GM12878 (cell line): ENCODE data around the gene DDX10. TPM values are rescaled to one million over a fixed set of nuclear protein-coding genes. Genes with fewer than 3 reads are reported as not detected.

Experiments used
- ATAC-seq: fragments of 200-7000 bp; cut with Tn5 transposase; 3 replicates; pipeline ENCODE4 v1.9.1; 2020; ENCODE audit warnings: mild to moderate bottlenecking, moderate library complexity
- BruUV-seq: library from RNA; stranded (reverse); fragments of 400-500 nt; replicated peaks from 2 replicates; lab custom pipeline; 2021; lab: Mats Ljungman, UMichigan
- CTCF ChIA-PET: fragments of 300-600 bp; sonication (Branson Sonifier 250); formaldehyde crosslinking; extraction: SDS; loops from one replicate; lab custom pipeline; 2021; ENCODE audit warnings: inconsistent platforms; lab: Yijun Ruan, JAX
- POLR2A ChIA-PET: fragments of 350-600 bp; formaldehyde crosslinking; extraction: SDS; loops from one replicate; lab custom pipeline; 2021; ENCODE audit warnings: inconsistent platforms; lab: Charles Lee
- RAD21 ChIA-PET: fragments of 300-600 bp; sonication (Branson Sonifier 250); formaldehyde crosslinking; loops from one replicate; lab custom pipeline; 2023; ENCODE audit warnings: antibody characterized with exemption; ENCODE audit not compliant: unreplicated experiment; lab: Charles Lee
- SMC1A ChIA-PET: fragments of 300-600 bp; sonication (Branson Sonifier 250); formaldehyde crosslinking; loops from one replicate; lab custom pipeline; 2023; ENCODE audit not compliant: unreplicated experiment, uncharacterized antibody; lab: Charles Lee
- DNase-seq: peaks from one replicate; pipeline ENCODE4 v3.0.0-alpha.2; 2011; ENCODE audit warnings: low read depth, low spot score
- FAIRE-seq: peaks from 3 replicates; lab custom pipeline; 2011; peaks lifted over from hg19 to GRCh38; lab: Jason Lieb, UNC
- H2AFZ ChIP-seq: 2 replicates; pipeline ENCODE4 v1.6.0; 2011; ENCODE audit warnings: low read depth, low read length, control low read depth; ENCODE audit not compliant: control insufficient read depth
- H3K27ac ChIP-seq: 2 replicates; pipeline ENCODE4 v1.5.1; 2011; ENCODE audit warnings: control low read depth; ENCODE audit not compliant: control insufficient read depth, insufficient read depth
- H3K27me3 ChIP-seq, 2 experiments: replicated peaks in 1 of 2; 2 replicates each; pipeline versions ENCODE4 v1.6.0 to v1.6.1; 2011; ENCODE audit warnings: low read length in 1 of 2; ENCODE audit not compliant: control insufficient read depth in 2 of 2, insufficient read depth in 2 of 2
- H3K36me3 ChIP-seq, 2 experiments: 2 replicates each; pipeline ENCODE4 v1.5.1; 2011; ENCODE audit warnings: low read length in 1 of 2; ENCODE audit not compliant: control insufficient read depth in 2 of 2, insufficient read depth in 2 of 2
- H3K4me1 ChIP-seq: 2 replicates; pipeline ENCODE4 v1.6.1; 2011; ENCODE audit warnings: mild to moderate bottlenecking, low read length, moderate library complexity, mixed read lengths; ENCODE audit not compliant: control insufficient read depth, insufficient read depth
- H3K4me2 ChIP-seq: 2 replicates; pipeline ENCODE4 v1.6.0; 2011; ENCODE audit warnings: control low read depth; ENCODE audit not compliant: control insufficient read depth, insufficient read depth
- H3K4me3 ChIP-seq: fragments of 200-600 bp; sonication (generic); 2 replicates; pipeline ENCODE4 v1.5.1; 2016
- H3K79me2 ChIP-seq: 2 replicates; pipeline ENCODE4 v1.6.0; 2011; ENCODE audit warnings: low read length; ENCODE audit not compliant: control insufficient read depth, insufficient read depth
- H3K9ac ChIP-seq: 2 replicates; pipeline ENCODE4 v1.8.0; 2011; ENCODE audit warnings: low read length, control low read depth, mixed read lengths; ENCODE audit not compliant: control insufficient read depth, insufficient read depth
- H3K9me3 ChIP-seq: replicated peaks from 3 replicates; pipeline ENCODE4 v1.5.1; 2011; ENCODE audit warnings: mild to moderate bottlenecking, low read length; ENCODE audit not compliant: control insufficient read depth, insufficient read depth
- H4K20me1 ChIP-seq: 2 replicates; pipeline ENCODE4 v1.6.0; 2011; ENCODE audit not compliant: control insufficient read depth, insufficient read depth
- CREB1 ChIP-seq: IDR thresholded peaks from 2 replicates; pipeline ENCODE4 v1.6.1; 2012; ENCODE audit warnings: low read depth, mild to moderate bottlenecking, inconsistent platforms
- DPF2 ChIP-seq: fragments of 450-650 bp; IDR thresholded peaks from 2 replicates; pipeline ENCODE4 v1.6.1; 2017; ENCODE audit warnings: mild to moderate bottlenecking
- ETV6 ChIP-seq, 2 experiments: fragments of 450-650 bp in 1 of 2; IDR thresholded peaks in 1 of 2; conservative IDR thresholded peaks in 1 of 2; 2 replicates each; pipeline ENCODE4 v1.6.1; 2014; ENCODE audit warnings: antibody characterized with exemption in 1 of 2, borderline replicate concordance in 1 of 2, low read depth in 1 of 2, mild to moderate bottlenecking in 1 of 2, moderate library complexity in 1 of 2
- GABPA ChIP-seq: IDR thresholded peaks from 2 replicates; pipeline ENCODE4 v1.6.1; 2014; ENCODE audit warnings: antibody characterized with exemption, low read depth, mild to moderate bottlenecking, inconsistent platforms
- HDAC2 ChIP-seq: fragments of 200-600 bp; sonication (generic); IDR thresholded peaks from 2 replicates; pipeline ENCODE4 v1.6.1; 2017
- HDGF ChIP-seq: fragments of 450-650 bp; IDR thresholded peaks from 2 replicates; pipeline ENCODE4 v1.6.1; 2016; ENCODE audit warnings: antibody characterized with exemption
- NBN ChIP-seq: fragments of 450-650 bp; IDR thresholded peaks from 2 replicates; pipeline ENCODE4 v1.6.1; 2016
- NFYB ChIP-seq: IDR thresholded peaks from 2 replicates; pipeline ENCODE4 v1.6.1; 2011; ENCODE audit warnings: low read depth, mild to moderate bottlenecking, low read length, improper control_type of control experiment, moderate library complexity; ENCODE audit not compliant: insufficient read depth
- PAX8 ChIP-seq: fragments of 450-650 bp; IDR thresholded peaks from 2 replicates; pipeline ENCODE4 v1.6.1; 2017; ENCODE audit warnings: mild to moderate bottlenecking, moderate library complexity
- RBBP5 ChIP-seq: fragments of 200-600 bp; sonication (generic); conservative IDR thresholded peaks from 2 replicates; pipeline ENCODE4 v1.6.1; 2016
- SMC3 ChIP-seq: IDR thresholded peaks from 2 replicates; pipeline ENCODE4 v1.6.1; 2011; ENCODE audit warnings: low read length, improper control_type of control experiment, borderline replicate concordance
- SP1 ChIP-seq: IDR thresholded peaks from one replicate; pipeline ENCODE4 v1.6.1; 2011; ENCODE audit warnings: low read depth, low read length
- SPI1 ChIP-seq: IDR thresholded peaks from 2 replicates; pipeline ENCODE4 v1.6.1; 2011; ENCODE audit warnings: low read depth, mild to moderate bottlenecking, low read length, moderate library complexity, borderline replicate concordance; ENCODE audit not compliant: insufficient read depth
- TAF1 ChIP-seq: IDR thresholded peaks from 2 replicates; pipeline ENCODE4 v1.6.1; 2011; ENCODE audit warnings: mild to moderate bottlenecking, low read depth, low read length, borderline replicate concordance
- TBL1XR1 ChIP-seq: IDR thresholded peaks from 2 replicates; pipeline ENCODE4 v1.6.1; 2012; ENCODE audit warnings: low read depth, low read length, improper control_type of control experiment
- ZBED1 ChIP-seq: IDR thresholded peaks from 2 replicates; pipeline ENCODE4 v1.6.1; 2016; ENCODE audit warnings: borderline replicate concordance
- ZBTB11 ChIP-seq: fragments of 450-650 bp; formaldehyde crosslinking; IDR thresholded peaks from 2 replicates; pipeline ENCODE4 v1.5.0; 2022; ENCODE audit warnings: mild to moderate bottlenecking, missing genetic modification characterization
- ZNF217 ChIP-seq: fragments of 450-650 bp; IDR thresholded peaks from 2 replicates; pipeline ENCODE4 v1.6.1; 2017; ENCODE audit warnings: antibody characterized with exemption, mild to moderate bottlenecking
- ZSCAN29 ChIP-seq: fragments of 450-650 bp; IDR thresholded peaks from 2 replicates; pipeline ENCODE4 v1.6.1; 2017; ENCODE audit warnings: mild to moderate bottlenecking, moderate library complexity
- WGBS: methylation state at CpG from one replicate; pipeline ENCODE4 v1.1.6; 2016; ENCODE audit warnings: low lambda C conversion rate; ENCODE audit not compliant: insufficient replicate concordance, insufficient coverage; ENCODE audit errors: missing lambda C conversion rate; 5-methylcytosine and 5-hydroxymethylcytosine counted together
- in situ Hi-C: fragments of 300-500 bp; cut with MboI; formaldehyde crosslinking; loops from 9 replicates; pipeline ENCODE4 v1.14.3; 2018; ENCODE audit warnings: mixed read lengths
- intact Hi-C: fragments of 100-400 bp; cut with micrococcal nuclease; formaldehyde crosslinking; loops from one replicate; pipeline ENCODE4 v1.14.2; 2022; ENCODE audit not compliant: unreplicated experiment
- polyA plus RNA-seq, 11 experiments: library from polyadenylated mRNA; depleted of rRNA in 4 of 11; unstranded in 6 of 11; stranded (reverse) in 5 of 11; fragments of >200 nt; fragmentation: Nextera tagmentation in 4 of 11; fragmentation: Illumina TruSeq in 1 of 11; extraction: Ambion mirVana in 4 of 11; extraction: Trizol in 1 of 11; gene quantifications; 1 replicate in 1 of 11; 2 replicates in 10 of 11; pipeline versions ENCODE4 v1.2.1 to v1.2.3, GENCODE V29; 2011 to 2016; ENCODE audit warnings: inconsistent platforms in 2 of 11, missing spikeins in 2 of 11, low read depth in 1 of 11
- total RNA-seq, 4 experiments: library from RNA; depleted of rRNA in 3 of 4; stranded (reverse); fragments of >200 nt in 3 of 4; fragmentation: Illumina TruSeq in 1 of 4; extraction: Trizol in 1 of 4; gene quantifications; 2 replicates each; pipeline versions ENCODE4 v1.2.1 to v1.2.3, GENCODE V29; 2013 to 2021
- TF ChIP-seq, protein P1 (sequence below): fragments of 150-350 bp; IDR thresholded peaks from 2 replicates; pipeline ENCODE4 v1.6.1; 2016; ENCODE audit warnings: low read depth, low read length

The DDX10 gene
- total and polyA plus RNA-seq, 10 of the 15 experiments (the other 5 are each of a cell fraction or from before 2014, with no cell fraction given), result 20.9 to 51.5 (median 31.9) TPM

- in situ Hi-C loops (no loop called here), intact Hi-C loops (loop anchor here (5.0 to 10.0 kb wide), 4 partner anchors 425 to 648 kb away; partner anchors contain the start of genes ACAT1, ATM and NPAT)
- POLR2A ChIA-PET, result interaction anchor here (1.3 to 1.6 kb wide), 2 partner anchors 70 to 194 kb away, joined by 3 read pairs; no protein-coding TSS in a partner anchor
- RAD21 ChIA-PET, result interaction anchor here (0.9 to 2.1 kb wide), 7 partner anchors 14 to 654 kb away, joined by 3 to 8 read pairs (median 4); partner anchors contain the start of genes CUL5 and EXPH5
- peak overlapping the region; percentile 69 for H3K4me2 ChIP-seq
- H4K20me1 ChIP-seq, result no peaks in the 10 kb centered on the region
- no peak overlapping the region; the same call in 1 of the 2 replicates for H3K9ac ChIP-seq
- 25% methylated on average over 4 of the region's 4 CpGs for WGBS
- no peak overlapping the region for H3K4me3 ChIP-seq
- no peak for DNase-seq
- peak overlapping the region; percentile 79 for H3K27ac ChIP-seq
- H3K9me3 ChIP-seq, result no peaks in the 10 kb centered on the region; the same call in 2 of the 3 replicates
- no peaks in the 10 kb centered on the region for H3K27me3 ChIP-seq
- H3K36me3 ChIP-seq, result 0 out of 4 replicates have a peak, but pooled peaks cover 0 to 1% of the 10 kb centered on the region in 2 experiments
- SMC1A ChIA-PET, result interaction anchor here (0.5 to 5.5 kb wide), 8 partner anchors 9 to 1064 kb away, joined by 3 to 53 read pairs (median 6); no protein-coding TSS in a partner anchor
- H3K4me1 ChIP-seq, result peaks cover 30% of the 10 kb centered on the region
- FAIRE-seq, result no peak
- peak overlapping the region; percentile 58 for H2AFZ ChIP-seq
- peaks cover 28% of the 10 kb centered on the region for H3K79me2 ChIP-seq
- CTCF ChIA-PET, result interaction anchor here (0.7 to 4.4 kb wide), 6 partner anchors 9 to 104 kb away, joined by 3 to 30 read pairs (median 7); no protein-coding TSS in a partner anchor
- no TSS peak for BruUV-seq
- peak; percentile 25 for ATAC-seq
- no peak for TF ChIP-seq GABPA
- TF ChIP-seq TBL1XR1, result no peak
- no peak for TF ChIP-seq ZBED1
- no peak for TF ChIP-seq CREB1
- TF ChIP-seq HDAC2, result no peak
- no peak for TF ChIP-seq TAF1
- TF ChIP-seq ETV6 (conservative IDR thresholded peaks at IDR 0.05 in 1 of 2, IDR thresholded peaks at IDR 0.05 in 1 of 2; ENCODE audit: borderline replicate concordance in 1 of 2, low read depth in 1 of 2), result no peak
- no peak for TF ChIP-seq SPI1
- TF ChIP-seq ZSCAN29, result no peak
- TF ChIP-seq PAX8, result no peak
- no peak for TF ChIP-seq RBBP5
- TF ChIP-seq DPF2, result no peak
- no peak for TF ChIP-seq NFYB
- no peak for TF ChIP-seq SMC3
- 0 out of 2 replicates have a peak, but pooled peaks have one; percentile 13 for TF ChIP-seq ZNF217
- TF ChIP-seq, protein P1, sequence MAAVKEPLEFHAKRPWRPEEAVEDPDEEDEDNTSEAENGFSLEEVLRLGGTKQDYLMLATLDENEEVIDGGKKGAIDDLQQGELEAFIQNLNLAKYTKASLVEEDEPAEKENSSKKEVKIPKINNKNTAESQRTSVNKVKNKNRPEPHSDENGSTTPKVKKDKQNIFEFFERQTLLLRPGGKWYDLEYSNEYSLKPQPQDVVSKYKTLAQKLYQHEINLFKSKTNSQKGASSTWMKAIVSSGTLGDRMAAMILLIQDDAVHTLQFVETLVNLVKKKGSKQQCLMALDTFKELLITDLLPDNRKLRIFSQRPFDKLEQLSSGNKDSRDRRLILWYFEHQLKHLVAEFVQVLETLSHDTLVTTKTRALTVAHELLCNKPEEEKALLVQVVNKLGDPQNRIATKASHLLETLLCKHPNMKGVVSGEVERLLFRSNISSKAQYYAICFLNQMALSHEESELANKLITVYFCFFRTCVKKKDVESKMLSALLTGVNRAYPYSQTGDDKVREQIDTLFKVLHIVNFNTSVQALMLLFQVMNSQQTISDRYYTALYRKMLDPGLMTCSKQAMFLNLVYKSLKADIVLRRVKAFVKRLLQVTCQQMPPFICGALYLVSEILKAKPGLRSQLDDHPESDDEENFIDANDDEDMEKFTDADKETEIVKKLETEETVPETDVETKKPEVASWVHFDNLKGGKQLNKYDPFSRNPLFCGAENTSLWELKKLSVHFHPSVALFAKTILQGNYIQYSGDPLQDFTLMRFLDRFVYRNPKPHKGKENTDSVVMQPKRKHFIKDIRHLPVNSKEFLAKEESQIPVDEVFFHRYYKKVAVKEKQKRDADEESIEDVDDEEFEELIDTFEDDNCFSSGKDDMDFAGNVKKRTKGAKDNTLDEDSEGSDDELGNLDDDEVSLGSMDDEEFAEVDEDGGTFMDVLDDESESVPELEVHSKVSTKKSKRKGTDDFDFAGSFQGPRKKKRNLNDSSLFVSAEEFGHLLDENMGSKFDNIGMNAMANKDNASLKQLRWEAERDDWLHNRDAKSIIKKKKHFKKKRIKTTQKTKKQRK, result no peak
- TF ChIP-seq SP1, result no peak
- TF ChIP-seq NBN, result 0 out of 2 replicates have a peak, but pooled peaks have one; percentile 15
- no peak for TF ChIP-seq ZBTB11 (CRISPR knock-in tag)
- peak; percentile 46; the same call in 1 of the 2 replicates for TF ChIP-seq HDGF
These were observed 2.2 kb upstream of the DDX10 start for GRCh38 chr11:108662700-108663099.
